Measurements from ENCODE around the gene NTF4.

DNA sequence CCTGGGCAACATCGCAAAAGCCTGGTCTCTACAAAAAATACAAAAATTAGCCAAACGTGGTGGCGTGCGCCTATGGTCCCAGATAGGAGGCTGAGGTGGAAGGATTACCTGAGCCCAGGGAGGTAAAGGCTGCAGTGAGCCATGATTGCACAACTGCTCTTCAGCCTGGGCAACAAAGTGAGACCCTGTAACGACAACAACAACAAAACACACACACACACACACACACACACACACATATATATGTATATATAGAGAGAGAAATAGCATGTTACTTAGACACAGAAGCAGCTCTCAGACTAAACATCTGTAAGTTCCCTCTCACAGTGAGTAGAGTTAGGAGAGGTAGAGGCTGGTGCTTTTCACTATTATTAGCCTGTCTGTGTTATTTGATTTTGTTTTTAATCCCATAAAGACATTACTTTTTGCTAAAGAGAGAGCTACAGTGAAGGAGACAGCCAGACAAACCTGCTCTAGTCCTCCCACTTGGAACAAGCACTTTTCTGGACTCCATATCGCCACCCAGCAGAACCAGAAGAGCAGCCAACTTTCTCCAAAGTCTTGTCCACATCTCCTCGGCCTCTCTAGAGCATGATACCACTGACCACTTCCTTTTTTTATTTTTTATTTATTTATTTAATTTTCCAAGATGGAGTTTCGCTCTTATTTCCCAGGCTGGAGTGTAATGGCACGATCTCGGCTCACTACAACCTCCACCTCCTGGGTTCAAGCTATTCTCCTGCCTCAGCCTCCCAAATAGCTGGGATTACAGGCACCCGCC is 46.8 kb upstream of the NTF4 start:
- TF ChIP-seq SP2 (CRISPR knock-in tag; IDR thresholded peaks at IDR 0.05) (no peak), RAD21 (CRISPR knock-in tag; IDR thresholded peaks at IDR 0.05) (no peak), POLR2AphosphoS5 (IDR thresholded peaks at IDR 0.05; ENCODE audit: low read depth, low read length) (no peak)
- TF ChIP-seq, protein P1, sequence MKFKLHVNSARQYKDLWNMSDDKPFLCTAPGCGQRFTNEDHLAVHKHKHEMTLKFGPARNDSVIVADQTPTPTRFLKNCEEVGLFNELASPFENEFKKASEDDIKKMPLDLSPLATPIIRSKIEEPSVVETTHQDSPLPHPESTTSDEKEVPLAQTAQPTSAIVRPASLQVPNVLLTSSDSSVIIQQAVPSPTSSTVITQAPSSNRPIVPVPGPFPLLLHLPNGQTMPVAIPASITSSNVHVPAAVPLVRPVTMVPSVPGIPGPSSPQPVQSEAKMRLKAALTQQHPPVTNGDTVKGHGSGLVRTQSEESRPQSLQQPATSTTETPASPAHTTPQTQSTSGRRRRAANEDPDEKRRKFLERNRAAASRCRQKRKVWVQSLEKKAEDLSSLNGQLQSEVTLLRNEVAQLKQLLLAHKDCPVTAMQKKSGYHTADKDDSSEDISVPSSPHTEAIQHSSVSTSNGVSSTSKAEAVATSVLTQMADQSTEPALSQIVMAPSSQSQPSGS (CRISPR knock-in tag; IDR thresholded peaks at IDR 0.05): no peak

All from HepG2 (cell line).